Left cardiac atrium (tissue), 4 donors: ENCODE measurements around the gene TNFRSF14. TPM values are rescaled to one million over a fixed set of nuclear protein-coding genes. Genes with fewer than 3 reads are reported as not detected.
A peak's percentile ranks its signal among the peaks of the same experiment; 100 is the strongest.

Source experiments
- ATAC-seq, 2 donors: fragments of 200-7000 bp; cut with Tn5 transposase; one replicate each; pipeline ENCODE4 v1.9.1; 2020; ENCODE audit warnings: mild to moderate bottlenecking in 2 of 2, moderate library complexity in 2 of 2
- DNase-seq: peaks from one replicate; pipeline ENCODE4 v3.0.0-alpha.2; 2020
- intact Hi-C, 2 donors: fragments of 100-400 bp; cut with DNase I; formaldehyde crosslinking; loops; one replicate each; pipeline versions ENCODE4 v1.14.1 to v1.15.1; 2022 to 2023
- total RNA-seq, 2 donors: library from RNA; stranded (reverse); fragmentation: NEBNext Ultra II Directional; extraction: Animal tissue kit (Norgen Biotek cat#: 25700); gene quantifications; one replicate each; pipeline ENCODE4 v1.2.1, GENCODE V29; 2021
- donor health status: DM: no; HTN: yes; CAD: no.
- donor health status: DM: no; HTN: yes; CAD: no; lungs with severe emphysema.
- donor health status: DM: yes; HTN: yes; CAD: no.
- donor health status: Dilated cardiomyopathy.

TNFRSF14 gene
- total RNA-seq, 2 donors from 2014 or later: 21.6 to 22.6 TPM

GRCh38 chr1:2534687-2535441 lies 21.3 kb upstream of the TNFRSF14 start:
- intact Hi-C loops: no loop called here
- DNase-seq (no peak), ATAC-seq (peak in 1 of 2 donors; percentile 53)

GRCh38 chr1:2535455-2535854 lies 20.7 kb upstream of the TNFRSF14 start:
- DNase-seq (no peak), ATAC-seq (no peak)
- intact Hi-C loops: no loop called here

- no peak for ATAC-seq
- no peak for DNase-seq
Measured at GRCh38 chr1:2535981-2536380, 20.2 kb upstream of the TNFRSF14 start.

GRCh38 chr1:2537784-2538115 lies 18.4 kb upstream of the TNFRSF14 start:
- ATAC-seq (no peak), DNase-seq (no peak)
- intact Hi-C loops: no loop called here

More at GRCh38 chr1:2535981-2536380, 20.2 kb upstream of the TNFRSF14 start:
- intact Hi-C loops: no loop called here

- ATAC-seq: no peak
- DNase-seq: no peak
- intact Hi-C loops: no loop called here
Measured at GRCh38 chr1:2538376-2538775, 17.8 kb upstream of the TNFRSF14 start.

- DNase-seq (no peak), ATAC-seq (no peak)
- intact Hi-C loops: no loop called here
Measured at GRCh38 chr1:2538872-2539271, 17.3 kb upstream of the TNFRSF14 start.

- DNase-seq (no peak), ATAC-seq (no peak)
- intact Hi-C loops: no loop called here
Measured at GRCh38 chr1:2539312-2539907, 16.8 kb upstream of the TNFRSF14 start.

GRCh38 chr1:2540816-2541492 lies 15.2 kb upstream of the TNFRSF14 start:
- DNase-seq (no peak), ATAC-seq (no peak)
- intact Hi-C loops: no loop called here

- DNase-seq (peak; percentile 76), ATAC-seq (no peak)
- intact Hi-C loops: no loop called here
Measured at GRCh38 chr1:2541619-2542245, 14.4 kb upstream of the TNFRSF14 start.

GRCh38 chr1:2542246-2542915 lies 13.8 kb upstream of the TNFRSF14 start:
- ATAC-seq (no peak), DNase-seq (no peak)
- intact Hi-C loops: no loop called here

- DNase-seq: no peak
- ATAC-seq: no peak
- intact Hi-C loops: no loop called here
Measured at GRCh38 chr1:2543543-2544092, 12.6 kb upstream of the TNFRSF14 start.

GRCh38 chr1:2544093-2544874 lies 11.9 kb upstream of the TNFRSF14 start:
- ATAC-seq (no peak), DNase-seq (no peak)

GRCh38 chr1:2544875-2545640 lies 11.1 kb upstream of the TNFRSF14 start:
- ATAC-seq: no peak
- DNase-seq: no peak
- intact Hi-C loops: no loop called here

More at GRCh38 chr1:2544093-2544874, 11.9 kb upstream of the TNFRSF14 start:
- intact Hi-C loops: no loop called here

- intact Hi-C loops: no loop called here
- peak; percentile 62 to 75 for ATAC-seq
Measured at GRCh38 chr1:2545754-2546514, 10.2 kb upstream of the TNFRSF14 start.

GRCh38 chr1:2546515-2547209 lies 9.5 kb upstream of the TNFRSF14 start:
- DNase-seq (peak; percentile 89), ATAC-seq (peak; percentile 68 to 84)
- intact Hi-C loops: no loop called here

More at GRCh38 chr1:2545754-2546514, 10.2 kb upstream of the TNFRSF14 start:
- DNase-seq: peak; percentile 91
